ENCODE results near the gene CCDC68.
"Not testable (repeated sequence)": the region's sequence is repeated elsewhere in the genome, so short reads cannot be mapped to it uniquely, and the experiment has no call there.

CCDC68 gene

GRCh38 chr18:54856105-54856646 is 103.1 kb downstream of the CCDC68 start:
- TF ChIP-seq CTCF (IDR thresholded peaks at IDR 0.05; ENCODE audit: low read depth, low read length, missing control alignments) = no peak
- Histone ChIP-seq H3K36me3 (replicated peaks) (no peaks in the 10 kb centered on the region), H3K4me3 (ENCODE audit: low read depth, low read length) (no peak overlapping the region), H3K27ac (no peak overlapping the region), H3K27me3 (replicated peaks) (no peaks in the 10 kb centered on the region)
- no peak for DNase-seq
- in situ Hi-C loops (cut with HindIII; ENCODE audit: low pct_ligation_motif_present, low sequenced_read_pairs) = no loop called here

- H3K27ac ChIP-seq; H3K4me3 ChIP-seq (ENCODE audit: low read depth, low read length); DNase-seq; in situ Hi-C loops (cut with HindIII; ENCODE audit: low pct_ligation_motif_present, low sequenced_read_pairs); H3K27me3 ChIP-seq (replicated peaks); H3K36me3 ChIP-seq (replicated peaks): not testable (repeated sequence)
Observed at GRCh38 chr18:54855050-54855449, 104.2 kb downstream of the CCDC68 start.

- Histone ChIP-seq H3K27me3 (replicated peaks) (no peaks in the 10 kb centered on the region), H3K27ac (no peak overlapping the region), H3K4me3 (ENCODE audit: low read depth, low read length) (no peak overlapping the region), H3K36me3 (replicated peaks) (no peaks in the 10 kb centered on the region)
- in situ Hi-C loops (cut with HindIII; ENCODE audit: low pct_ligation_motif_present, low sequenced_read_pairs) = no loop called here
- no peak for DNase-seq
- TF ChIP-seq CTCF (IDR thresholded peaks at IDR 0.05; ENCODE audit: low read depth, low read length, missing control alignments) = no peak
Observed at GRCh38 chr18:54852780-54853675, 106.2 kb downstream of the CCDC68 start.
